Fibroblast of upper back skin (primary cell): ENCODE results near the gene CPLX3.
A peak's percentile ranks its signal among the peaks of the same experiment; 100 is the strongest.

Experiments
- DNase-seq: peaks from one replicate; pipeline ENCODE4 v3.0.0-alpha.2; 2013

CPLX3 gene

DNA sequence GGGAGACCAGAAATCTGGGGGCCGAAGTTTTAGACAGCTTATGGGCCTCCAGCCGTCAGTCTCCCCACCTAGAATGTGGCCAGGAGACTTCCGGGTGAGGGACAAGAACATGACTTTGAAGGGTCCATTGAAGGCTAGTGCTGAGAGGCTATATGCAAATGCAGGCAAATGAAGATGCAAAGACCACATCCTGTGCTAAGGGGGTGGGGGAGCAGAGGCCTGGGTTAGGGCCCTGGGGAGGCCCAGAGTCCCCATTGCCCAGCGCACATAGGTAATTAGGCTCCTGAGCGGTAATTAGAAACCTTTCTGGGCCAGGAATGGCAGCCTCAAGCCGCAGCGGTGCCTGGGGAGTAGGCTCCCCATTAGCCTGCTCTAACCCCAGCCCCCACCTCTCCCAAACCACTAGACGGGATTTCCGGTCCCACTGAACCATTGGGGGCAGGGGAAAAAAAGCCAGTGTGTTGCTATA, 37.7 kb upstream of the CPLX3 start:
- no peak for DNase-seq

DNA sequence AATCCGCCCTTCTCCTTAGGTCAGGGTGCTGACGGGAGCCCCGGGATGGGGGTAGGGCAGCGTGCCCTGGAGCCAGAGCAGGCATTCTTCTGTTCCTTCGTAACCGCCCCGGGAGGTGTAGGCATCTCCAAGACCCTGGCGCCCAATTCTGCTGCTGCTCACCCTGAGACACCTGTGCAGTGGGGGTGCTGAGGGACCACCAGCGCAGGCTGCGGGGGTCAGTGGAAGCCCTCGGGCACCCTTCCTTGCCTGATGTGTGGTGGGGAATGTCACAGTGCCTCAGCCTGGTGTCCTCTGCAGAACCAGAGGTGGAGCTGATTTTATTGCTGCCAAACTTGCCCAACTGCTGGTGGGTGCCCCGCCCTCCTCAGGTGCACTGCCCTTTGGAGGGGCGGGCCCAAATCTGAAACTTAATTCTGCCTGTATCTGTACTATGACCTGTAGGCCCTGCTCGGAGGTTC, 37.2 kb upstream of the CPLX3 start:
- DNase-seq = no peak

DNA sequence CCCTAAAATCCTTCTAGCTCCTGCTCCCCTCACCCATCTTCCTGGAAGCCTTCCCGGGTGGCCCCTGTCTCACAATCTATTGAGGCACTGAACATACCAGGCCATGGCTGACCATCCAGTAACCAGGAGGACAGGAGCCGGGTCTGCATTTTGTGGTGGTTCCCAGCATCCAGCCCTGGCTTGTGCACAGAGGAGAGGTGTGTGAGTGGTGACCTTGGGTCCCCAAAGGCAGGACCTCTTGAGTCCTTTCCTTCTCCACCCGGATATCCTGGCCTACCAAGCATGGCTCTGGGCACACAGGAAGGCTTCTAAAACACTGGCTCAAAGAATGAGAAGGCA, 36.7 kb upstream of the CPLX3 start:
- DNase-seq = no peak

DNA sequence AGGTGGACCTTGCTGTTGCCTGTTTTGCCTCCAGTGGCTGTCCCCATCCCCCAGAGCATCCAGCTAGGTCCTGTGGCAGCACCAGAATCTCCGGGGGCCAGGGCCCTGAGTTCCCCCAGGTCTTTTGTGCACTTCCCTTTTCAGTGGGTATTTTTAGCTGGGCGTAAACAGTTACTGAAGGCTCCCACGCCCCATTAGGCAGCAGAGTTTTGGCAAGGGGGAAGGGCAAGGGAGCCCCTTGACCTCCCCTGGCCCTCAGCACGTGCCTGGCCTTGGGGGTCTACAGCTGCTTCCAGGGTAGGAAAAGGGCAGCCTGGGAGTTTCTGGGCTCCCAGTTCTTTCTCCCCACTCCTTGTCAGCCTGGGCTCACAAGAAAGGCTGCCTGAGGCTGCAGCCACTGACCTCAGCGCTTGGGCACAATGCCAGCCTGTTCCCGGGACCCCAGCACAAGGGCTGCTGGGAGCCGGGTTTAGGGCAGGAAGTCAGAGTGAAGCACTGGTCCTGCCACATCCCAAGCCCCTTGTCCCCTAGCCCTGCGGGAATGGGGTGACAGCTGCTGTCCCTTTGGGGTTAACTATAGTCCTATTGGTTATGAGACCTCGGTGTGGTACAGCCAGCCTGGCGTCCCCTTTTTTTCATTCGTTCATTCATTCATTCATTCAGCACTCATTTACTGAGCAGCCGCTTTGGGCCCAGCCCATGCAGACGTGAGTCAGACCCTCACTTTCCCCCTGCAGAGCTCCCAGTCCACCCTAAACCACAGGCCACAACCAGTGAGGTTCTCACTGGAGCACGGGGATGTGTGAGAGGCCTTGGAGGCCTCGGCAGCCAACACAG, 36.1 kb upstream of the CPLX3 start:
- peak; percentile 81 for DNase-seq

DNA sequence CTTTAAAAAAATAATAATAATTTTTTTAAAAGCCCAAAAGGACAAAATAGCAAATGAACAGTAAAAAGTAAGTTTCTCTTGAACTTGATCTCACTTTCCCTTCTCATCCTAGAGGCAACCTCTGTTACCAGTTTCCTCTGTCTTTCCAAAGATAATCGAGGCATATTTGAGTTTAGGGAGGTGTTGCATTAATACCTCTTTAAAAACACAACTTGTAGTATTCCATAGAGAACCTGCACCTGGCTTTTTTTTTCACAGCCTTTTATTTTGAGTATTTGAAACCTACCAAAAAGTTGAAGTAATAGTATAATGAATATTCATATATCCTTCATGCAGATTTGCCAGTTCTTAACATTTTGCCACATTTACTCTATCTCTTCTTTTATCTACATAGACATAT, 35.4 kb upstream of the CPLX3 start:
- DNase-seq = no peak

DNA sequence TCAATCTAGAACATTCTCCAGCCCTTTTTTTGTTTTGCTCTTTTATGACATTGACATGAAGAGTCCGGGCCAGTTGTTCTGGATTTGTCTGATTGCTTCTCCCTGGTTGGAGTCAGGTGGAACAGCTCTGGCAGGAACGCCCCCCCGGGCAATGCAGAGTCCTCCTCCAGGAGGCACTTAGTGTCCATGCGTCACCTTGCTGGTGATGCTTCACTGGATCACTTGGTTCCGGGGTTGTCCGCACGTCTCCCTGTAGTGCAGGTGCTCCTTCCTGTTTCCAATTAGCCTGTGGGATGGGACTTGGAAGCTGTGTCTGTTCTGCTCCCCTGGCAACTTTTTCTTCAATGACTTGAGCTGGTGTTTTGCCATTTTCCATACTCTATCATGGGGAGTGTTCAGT, 34.8 kb upstream of the CPLX3 start:
- no peak for DNase-seq

DNA sequence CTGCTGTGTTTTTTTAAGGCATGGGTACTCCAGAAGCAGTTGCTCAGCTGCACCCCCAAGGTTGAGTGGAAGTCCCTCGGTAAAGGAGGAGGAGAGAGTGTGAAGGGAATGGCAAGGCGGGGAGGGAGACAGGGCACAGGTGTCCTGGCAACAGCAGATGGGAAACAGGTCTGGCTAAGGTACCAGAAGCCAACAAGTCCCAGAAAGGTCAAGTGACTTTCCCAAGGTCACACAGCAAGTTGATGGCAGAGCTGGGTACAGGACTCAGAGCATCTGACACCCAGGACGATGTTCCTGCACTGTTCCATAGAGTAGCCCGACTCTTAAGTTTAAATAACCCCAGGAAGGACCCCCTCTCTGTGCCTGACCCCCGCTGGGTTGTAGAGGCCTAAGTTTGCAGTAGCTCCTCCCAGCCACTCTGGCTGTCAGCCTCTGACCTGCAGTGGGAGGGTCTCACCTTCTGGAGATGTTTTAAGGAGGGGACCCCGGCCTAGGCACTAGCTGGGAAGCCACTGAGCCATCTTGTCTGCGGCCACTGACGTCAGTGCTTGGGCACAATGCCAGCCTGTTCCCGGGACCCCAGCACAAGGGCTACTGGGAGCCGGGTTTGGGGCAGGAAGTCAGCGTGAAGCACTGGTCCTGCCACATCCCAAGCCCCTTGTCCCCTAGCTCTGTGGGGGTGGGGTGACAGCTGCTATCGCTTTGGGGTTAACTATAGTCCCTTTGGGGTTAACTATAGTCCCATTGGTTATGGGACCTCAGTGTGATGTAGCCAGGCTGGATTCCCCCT, 34.0 kb upstream of the CPLX3 start:
- DNase-seq = no peak

DNA sequence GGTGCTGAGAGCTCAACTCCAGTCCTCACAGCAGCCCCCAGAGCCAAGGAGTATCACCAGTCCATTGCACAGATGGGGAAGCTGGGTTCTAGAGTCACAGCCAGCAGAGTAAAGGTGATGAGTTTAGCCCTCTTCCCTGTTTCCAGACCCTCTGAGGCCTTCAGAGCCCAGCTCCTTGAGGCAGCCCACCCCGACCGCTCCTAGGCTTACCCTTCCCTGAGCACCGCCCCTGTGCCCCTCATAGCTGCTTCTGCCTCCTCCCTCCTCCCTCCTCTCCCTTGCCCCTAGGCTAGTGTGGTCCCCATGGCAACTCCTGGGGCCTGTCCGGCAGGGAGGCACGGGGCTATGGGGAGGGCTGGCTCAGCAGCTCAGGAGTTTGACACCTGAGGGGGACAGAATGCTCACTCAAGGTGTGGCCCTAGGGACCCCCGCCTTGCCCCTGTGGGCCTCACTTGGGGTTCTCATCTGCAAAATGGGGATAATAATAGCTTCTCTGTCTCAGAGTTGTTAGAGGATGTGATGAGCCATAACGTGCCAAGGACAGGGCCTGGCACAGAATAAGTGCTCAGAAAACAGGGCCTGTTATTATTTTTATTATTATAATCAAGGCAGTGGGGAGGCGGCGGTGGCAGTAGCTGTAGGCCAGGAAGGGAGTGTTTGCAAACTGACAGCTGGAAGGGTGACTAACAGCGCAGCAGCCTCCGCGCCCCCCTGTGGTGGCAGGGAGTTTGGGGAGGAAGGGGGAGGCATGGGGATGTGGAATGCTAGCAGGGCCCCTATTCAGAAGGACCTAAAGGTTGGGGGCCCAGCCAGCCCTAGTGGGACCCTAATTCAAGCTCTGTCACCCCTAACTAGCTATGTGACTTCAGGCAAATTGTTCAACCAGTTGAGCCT, 33.0 kb upstream of the CPLX3 start:
- DNase-seq = no peak

DNA sequence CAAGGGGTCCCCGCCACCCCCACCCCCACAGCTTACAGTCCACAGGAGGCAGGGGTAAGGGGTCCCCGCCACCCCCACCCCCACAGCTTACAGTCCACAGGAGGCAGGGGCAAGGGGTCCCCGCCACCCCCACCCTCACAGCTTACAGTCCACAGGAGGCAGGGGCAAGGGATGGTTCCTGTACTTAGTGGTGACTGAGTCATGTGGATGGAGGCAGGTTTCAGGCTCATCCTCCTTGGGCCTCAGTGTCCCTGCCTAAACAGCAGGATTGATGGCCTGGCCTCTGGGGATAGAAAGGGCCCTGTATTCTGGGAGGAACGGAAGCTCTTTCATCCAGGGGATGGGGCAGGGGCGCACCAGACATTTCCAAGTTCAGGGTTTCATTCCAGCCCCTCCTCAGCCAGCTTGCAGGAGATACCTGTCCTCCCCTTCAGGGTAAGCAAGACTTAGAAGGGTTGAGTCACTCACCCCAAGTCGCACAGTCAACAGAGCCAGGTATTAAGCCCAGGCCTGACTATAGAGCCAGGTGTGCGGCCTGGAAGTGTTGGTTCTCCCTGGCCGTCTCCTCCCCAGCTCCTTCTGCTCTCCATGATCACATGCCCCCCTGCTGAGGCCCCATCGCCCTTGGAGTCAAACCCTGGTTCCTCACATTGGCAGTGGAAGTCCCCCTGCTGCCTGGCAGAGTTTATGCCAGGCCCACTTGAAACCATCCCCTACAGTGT, 32.0 kb upstream of the CPLX3 start:
- no peak for DNase-seq

DNA sequence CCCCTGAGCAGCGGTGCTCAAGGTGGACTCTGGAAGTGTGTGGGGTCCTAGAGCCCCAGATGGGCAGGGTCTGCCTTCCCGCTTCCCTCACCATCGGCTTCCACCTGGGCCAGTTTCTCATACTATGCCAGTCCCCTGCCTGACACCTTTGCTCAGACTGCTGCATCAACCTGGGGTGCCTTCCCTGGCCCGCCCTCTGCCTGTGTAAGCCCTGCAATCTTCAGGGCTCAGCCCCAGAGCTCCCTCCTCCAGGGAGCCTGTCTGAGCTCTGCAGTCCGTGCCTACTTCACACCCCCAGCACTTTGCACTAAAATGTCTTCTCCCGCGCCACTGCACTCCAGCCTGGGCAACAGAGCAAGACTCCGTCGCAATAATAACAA, 31.5 kb upstream of the CPLX3 start:
- no peak for DNase-seq

DNA sequence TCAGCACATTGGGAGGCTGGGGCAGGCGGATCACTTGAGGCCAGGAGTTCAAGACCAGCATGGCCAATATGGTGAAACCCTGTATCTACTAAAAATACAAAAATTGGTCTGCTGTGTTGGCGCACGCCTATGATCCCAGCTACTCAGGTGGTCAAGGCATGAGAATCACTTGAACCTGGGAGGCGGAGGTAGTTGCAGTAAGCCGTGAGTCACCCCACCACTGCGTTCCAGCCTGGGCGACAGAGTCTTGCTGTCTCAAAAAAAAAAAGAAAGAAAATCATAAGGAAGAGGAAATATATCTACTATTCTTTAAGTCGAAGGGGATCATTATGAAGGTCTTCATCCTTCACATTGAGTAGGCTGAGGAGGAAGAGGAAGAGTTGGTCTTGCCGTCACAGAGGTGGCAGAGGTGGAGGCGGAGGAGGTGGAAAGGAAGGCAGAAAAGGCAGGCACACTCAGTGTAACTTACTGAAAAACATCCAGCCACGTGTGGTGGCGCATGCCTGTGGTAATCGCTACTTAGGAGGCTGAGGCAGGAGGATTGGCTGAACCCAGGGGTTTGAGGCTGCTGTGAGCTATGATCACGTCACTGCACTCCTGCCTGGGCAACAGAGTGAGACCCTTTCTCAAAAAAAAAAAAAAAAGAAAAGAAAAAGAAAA, 30.3 kb upstream of the CPLX3 start:
- no peak for DNase-seq

DNA sequence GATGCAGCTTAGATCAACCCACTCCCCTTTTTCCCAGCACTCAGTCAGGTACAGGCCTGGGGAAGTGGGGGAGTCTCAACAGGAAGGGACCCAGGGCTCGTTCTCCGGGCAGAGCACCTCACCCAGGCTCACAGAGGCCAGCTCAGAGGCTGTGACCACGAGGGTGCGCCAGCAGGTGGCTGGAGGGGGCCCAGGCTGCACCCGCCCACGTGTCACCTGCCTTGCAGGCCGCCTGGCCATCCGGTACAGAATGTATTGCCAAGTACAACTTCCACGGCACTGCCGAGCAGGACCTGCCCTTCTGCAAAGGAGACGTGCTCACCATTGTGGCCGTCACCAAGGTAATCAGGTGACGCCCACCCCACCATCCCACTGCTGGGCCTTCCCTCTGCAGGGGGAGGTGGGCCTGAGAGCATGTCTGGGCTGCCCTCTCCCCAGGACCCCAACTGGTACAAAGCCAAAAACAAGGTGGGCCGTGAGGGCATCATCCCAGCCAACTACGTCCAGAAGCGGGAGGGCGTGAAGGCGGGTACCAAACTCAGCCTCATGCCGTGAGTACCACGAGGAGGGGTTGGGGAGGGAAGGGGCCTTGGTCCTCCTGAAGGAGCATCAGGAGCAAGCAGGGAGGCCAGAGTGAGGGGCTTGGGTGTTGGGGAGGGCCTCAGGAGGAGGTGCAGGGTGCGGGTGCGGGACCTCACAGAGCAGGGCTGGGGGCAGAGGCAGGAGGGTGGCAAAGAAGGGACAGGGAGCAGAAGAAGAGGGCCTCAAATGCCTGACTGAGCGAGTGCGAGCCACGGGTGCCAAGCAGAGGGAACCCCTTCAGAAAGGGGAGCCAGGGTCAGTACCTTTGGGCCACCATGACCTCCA, 27.8 kb upstream of the CPLX3 start:
- no peak for DNase-seq

DNA sequence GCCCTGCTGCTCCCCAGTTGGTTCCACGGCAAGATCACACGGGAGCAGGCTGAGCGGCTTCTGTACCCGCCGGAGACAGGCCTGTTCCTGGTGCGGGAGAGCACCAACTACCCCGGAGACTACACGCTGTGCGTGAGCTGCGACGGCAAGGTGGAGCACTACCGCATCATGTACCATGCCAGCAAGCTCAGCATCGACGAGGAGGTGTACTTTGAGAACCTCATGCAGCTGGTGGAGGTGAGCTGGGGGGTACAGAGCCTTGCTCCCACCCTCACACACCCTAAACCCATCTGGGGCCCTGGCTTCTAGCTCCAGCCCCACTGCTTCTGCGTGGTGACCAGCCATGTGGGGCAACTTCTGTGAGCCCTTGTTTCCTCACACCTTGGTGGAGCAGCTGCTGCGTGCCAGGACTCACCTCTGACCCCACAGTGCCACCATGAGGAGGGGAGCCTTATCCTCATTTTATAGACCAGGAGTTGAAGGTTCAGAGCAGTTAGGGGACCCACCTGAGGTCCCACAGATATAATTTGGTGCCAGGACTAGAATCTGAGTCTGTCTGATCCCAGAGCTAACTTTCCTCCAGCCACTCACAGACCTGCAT, 27.1 kb upstream of the CPLX3 start:
- no peak for DNase-seq

DNA sequence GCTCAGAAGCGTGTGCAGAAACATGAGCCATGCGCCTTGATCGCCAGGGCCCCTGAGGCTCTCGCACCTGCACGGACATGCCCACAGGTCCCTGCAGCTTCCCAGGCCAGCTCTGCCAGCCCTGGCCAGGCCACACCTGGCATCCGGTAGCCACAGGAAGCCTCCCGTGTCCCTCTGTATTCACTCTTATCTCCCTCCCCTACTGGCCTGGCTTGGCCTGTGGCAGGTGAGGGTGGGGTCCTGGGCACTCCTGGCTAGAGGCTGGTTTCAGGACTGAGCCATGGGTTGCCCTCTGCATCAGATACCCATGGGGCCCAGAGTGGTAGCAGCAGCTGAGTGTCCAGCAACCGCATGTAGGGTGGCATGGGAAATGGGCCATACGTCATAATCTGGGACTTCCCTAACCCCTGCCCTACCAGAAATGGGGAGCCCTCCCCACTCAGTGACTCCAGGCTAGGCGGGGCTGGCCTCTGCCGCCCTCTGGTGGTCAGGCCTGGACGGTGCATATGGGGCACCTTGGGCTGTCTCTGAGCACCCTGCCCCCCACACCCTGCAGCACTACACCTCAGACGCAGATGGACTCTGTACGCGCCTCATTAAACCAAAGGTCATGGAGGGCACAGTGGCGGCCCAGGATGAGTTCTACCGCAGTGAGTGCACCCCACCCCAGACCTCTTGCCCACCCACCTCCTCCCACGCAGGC, 26.4 kb upstream of the CPLX3 start:
- DNase-seq = peak; percentile 48

DNA sequence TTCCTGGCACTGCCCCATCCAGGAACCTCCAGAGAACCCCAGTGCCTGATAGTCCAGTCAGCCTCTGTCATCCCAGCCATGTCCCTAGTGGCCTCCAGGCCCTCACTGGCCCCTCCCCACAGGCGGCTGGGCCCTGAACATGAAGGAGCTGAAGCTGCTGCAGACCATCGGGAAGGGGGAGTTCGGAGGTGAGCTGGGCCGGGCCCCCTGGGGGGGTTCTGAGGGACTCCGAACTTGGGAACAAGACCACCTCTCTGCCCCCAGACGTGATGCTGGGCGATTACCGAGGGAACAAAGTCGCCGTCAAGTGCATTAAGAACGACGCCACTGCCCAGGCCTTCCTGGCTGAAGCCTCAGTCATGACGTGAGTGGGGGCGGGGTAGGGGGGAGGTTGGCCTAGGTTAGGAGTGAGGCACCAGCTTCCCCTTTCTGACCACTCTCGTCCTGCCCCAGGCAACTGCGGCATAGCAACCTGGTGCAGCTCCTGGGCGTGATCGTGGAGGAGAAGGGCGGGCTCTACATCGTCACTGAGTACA, 25.8 kb upstream of the CPLX3 start:
- DNase-seq = no peak

DNA sequence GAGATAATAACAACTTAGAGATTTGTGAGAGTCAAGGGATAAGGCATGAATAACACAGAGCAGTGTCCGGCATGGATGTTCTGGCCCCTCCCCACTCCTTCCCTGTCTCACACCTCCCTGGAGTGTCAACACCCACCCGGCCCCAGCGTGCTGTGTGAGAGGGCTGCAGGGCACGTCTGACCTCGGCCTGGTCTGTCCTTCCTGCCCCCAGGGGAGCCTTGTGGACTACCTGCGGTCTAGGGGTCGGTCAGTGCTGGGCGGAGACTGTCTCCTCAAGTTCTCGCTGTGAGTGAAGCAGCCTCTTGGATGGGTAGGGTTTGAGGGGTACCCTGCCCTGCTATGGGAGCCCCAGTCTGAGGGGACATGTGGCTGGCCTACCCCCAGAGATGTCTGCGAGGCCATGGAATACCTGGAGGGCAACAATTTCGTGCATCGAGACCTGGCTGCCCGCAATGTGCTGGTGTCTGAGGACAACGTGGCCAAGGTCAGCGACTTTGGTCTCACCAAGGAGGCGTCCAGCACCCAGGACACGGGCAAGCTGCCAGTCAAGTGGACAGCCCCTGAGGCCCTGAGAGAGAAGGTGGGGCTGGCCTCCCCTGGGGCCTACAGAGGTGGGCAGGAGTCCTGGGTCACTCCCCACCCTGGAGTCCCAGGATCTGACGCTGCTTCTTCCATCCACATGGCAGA, 25.0 kb upstream of the CPLX3 start:
- no peak for DNase-seq

DNA sequence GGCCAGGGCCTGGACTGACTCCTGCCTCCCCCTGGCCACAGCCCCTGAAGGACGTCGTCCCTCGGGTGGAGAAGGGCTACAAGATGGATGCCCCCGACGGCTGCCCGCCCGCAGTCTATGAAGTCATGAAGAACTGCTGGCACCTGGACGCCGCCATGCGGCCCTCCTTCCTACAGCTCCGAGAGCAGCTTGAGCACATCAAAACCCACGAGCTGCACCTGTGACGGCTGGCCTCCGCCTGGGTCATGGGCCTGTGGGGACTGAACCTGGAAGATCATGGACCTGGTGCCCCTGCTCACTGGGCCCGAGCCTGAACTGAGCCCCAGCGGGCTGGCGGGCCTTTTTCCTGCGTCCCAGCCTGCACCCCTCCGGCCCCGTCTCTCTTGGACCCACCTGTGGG, 24.1 kb upstream of the CPLX3 start:
- no peak for DNase-seq

DNA sequence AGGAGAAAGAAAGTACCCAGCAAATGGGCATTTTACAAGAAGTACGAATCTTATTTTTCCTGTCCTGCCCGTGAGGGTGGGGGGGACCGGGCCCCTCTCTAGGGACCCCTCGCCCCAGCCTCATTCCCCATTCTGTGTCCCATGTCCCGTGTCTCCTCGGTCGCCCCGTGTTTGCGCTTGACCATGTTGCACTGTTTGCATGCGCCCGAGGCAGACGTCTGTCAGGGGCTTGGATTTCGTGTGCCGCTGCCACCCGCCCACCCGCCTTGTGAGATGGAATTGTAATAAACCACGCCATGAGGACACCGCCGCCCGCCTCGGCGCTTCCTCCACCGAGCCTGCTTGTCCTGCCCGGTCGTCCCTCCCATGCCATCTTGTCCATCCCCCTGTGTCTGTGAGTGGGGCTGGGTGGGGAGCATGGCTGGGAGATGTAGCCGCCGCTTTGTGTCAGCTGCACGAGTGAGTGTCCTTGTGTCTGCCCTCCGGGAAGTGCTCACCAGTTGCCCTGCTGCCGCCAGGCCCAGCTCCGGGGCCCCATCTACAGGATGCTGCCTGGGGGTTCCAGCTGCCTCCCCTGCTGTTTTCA, 23.5 kb upstream of the CPLX3 start:
- DNase-seq = no peak

DNA sequence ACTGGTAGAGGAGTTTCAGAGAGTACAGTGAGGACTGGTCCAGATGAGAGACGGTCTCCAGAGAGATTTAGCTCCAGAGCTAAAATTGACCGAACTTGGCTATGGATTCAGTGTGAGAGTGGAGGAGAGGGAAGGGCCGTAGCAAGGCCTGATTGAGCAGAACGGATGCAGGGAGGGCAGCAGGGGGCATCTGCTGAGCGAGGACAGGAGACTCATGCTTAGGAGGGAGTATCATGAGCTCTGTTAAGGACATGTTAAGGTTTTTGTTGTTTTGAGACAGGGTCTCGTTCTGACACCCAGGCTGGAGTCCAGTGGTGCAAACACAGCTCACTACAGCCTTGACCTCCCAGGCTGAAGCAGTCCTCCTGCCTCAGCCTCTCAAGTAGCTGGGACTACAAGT, 21.5 kb upstream of the CPLX3 start:
- DNase-seq = no peak
